HG02610 (cell line): ENCODE measurements around the gene ITK.

ENCODE experiments used
- ATAC-seq: cut with Tn5 transposase; IDR thresholded peaks from one replicate; pipeline ENCODE4 v1.9.1; 2021; ENCODE audit warnings: mild to moderate bottlenecking, moderate library complexity; ENCODE audit not compliant: unreplicated experiment

Gene ITK

DNA sequence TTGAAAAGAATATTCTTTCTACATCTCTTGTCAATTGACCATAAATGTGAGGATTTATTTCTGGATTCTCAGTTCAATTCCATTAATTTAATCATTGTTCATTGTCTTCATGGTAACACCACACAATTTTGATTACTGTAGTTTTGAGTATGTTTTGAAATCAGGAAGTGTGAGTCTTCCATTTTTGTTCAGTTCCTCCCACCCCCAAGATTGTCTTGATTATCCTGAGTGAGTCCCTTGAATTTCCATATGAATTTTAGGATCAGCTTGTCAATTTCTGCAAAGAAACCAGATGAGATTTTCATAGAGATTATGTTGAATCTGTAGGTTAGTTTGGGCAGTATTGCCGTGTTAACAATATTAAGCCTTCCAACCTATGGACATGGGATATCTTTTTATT is 94.8 kb downstream of the ITK start:
- no peak for ATAC-seq

DNA sequence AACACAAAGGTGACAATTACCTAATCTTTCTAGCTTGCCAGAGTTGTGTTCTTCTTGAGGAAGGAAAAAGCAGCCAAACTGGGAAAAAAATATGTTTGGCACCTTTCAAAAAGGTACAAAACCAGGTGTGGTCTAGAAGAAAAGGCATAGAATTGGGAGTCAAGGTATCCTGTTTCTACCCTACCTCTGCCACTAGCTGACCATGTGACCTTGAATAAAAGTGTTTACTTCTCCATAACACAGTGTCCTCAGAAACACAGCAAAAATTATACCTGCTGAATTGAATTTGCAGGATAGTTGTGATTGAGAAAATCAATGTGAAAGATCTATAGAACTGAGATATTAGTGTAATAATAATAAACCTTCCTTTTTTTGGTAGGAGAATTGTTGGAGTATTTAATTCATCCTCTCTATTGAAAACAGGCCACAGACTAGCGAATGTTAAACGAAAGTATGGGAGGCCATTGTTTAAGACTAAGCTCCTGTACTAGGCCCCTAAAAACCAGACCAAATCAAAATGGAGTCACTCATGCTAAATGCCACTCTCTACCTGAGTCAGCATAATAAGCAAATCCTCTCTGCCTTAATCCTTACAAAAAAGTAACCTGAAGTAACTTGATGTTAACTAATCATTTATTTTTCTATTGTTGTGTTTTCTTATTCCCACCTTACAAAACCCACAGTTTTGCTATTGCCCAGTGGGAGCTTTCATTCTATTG is 97.8 kb downstream of the ITK start:
- no peak for ATAC-seq

DNA sequence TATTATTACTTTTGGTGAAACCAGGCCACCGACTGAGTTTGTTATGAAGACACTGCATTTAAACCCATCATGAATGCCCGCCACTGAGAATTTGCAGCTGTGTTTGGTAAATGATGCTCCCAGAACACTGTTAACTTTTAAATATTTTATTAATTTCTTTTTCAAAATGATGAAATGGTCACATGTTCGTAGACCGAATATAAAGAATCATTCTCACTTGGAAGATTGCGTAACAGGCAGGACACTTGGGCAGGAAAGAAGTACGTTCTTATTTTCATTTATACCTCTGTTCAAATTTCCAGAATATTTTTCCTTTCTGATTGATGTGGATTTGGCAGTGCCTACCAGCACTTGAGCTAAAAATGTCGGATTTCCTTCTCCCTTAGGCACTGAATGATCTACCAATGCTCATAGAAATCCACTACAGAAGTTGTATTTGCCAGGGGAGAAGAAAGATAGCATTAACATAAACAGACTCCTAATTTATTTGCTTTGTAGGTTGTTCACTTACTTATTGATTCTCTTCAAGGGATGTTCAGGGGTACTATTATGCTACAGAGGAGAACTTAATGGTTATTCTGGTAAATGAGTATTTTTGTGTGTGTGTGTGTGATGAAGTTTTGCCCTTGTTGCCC is 99.1 kb downstream of the ITK start:
- ATAC-seq = no peak

DNA sequence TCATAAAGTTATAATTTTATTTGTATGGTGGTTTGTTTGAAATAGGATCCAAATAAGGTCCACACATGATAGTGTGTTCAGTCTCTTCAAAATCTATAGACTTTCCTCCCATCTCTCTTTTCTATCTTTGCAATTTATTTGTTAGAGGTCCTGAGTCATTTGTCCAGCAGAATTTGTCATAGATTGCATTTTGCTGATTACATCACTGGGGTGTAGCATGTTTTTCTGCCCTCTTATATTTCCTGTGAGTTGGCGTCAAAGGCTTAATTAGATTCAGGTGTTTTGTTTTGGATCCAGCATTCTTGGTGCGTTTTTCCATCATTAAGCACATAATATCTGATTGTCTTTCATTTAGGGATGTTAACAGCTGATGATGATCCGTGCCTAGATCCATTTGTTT is 100.3 kb downstream of the ITK start:
- ATAC-seq = no peak

DNA sequence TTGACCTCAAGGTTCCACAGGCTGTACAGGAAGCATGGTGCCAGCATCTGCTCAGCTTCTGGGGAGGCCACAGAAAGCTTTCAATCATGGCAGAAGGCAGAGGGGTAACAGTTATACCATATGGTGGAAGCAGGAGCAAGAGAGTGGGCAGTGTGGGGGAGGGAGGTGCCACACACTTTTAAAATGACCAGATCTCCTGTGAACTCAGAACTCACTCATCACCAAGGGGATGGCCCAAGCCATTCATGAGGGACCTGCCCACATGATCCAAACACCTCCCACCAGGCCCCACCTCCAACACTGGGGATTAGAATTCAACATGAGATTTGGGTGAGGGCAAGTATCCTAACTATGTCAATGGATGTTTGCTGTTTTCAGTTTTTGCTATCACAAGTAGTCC is 101.5 kb downstream of the ITK start:
- ATAC-seq = no peak

DNA sequence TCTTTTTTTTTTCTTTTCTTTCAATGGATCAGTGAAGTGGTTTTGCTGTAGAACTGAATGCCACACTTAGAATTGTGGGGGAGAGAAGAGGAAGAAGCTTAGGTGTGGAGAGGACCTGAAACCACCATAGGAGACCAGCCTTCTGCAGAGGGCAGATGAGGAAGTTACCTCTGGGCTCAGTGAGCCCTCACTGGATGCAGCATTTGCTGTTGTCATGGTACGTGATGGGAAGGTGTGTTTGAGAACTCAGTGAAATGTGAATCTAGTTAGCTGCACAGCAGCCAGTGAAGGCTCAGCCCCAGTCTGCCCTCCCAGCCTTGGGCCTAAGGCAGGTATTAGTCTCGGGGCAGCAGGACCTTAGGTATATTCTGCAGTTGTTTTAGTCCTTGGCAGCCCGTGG is 102.8 kb downstream of the ITK start:
- ATAC-seq = peak; percentile 98

DNA sequence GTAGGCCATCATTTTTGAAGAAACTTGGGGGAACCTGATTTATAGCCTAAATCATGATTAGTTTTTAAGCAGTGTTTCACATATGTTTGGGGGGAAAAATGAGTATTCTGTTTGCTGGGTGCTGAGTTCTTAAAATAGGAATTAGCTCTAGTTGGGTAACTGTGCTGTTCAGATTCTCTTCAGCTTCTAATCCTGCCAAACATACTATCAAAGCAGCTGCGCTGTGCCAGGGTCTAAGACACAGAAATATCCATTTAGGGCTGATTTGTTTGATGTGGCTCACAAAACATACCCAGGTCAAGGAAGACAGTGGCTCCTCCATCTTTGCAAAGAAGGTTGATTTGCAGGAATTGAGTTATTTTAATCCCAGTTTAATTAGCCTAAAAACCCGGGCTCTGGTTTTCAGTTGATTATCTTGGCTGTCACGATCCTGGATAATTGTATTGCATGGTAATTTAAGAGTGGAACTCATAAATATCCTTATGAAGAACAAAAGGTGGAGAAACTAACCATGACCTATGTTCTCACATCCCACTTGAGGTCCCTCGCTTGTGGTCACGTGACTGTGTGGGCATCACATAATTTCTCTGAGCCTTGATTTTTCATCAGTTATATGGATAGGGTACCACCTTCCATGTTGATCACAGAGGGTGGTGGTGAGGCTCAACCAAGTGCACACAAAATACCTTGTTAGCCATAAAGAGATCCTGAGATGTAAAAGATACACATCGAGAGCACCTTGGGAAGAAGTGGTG is 104.0 kb downstream of the ITK start:
- ATAC-seq = no peak

DNA sequence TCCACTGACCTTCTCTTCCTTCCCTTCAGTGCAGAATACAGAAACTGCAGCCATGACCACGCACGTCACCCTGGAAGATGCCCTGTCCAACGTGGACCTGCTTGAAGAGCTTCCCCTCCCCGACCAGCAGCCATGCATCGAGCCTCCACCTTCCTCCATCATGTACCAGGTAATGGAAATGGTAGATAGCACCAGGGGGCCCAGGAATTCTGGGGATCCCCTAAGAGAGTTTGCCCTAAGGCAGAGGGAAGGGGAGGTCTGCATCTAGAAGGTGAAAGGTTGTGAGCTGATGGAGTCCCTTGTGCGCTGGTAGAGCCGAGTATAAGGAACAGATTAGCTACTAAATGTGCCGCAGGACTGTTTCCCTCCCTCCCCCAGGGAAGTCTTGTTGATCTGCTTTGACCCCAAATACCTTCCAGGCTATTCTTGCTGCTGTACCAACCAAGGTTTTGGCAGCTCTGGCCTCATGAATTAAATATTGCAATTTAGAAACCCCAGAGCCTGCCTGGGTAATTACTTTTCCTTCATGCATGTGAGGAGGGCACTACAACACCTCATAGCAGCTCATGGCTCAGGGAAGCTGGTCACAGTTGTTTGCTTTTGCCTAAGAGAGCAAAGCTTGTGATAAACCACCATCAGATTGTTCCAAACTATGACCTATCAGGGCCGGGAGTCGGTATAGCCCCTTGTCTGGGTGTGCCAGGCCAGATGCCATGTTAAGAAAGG is 104.8 kb downstream of the ITK start:
- no peak for ATAC-seq

DNA sequence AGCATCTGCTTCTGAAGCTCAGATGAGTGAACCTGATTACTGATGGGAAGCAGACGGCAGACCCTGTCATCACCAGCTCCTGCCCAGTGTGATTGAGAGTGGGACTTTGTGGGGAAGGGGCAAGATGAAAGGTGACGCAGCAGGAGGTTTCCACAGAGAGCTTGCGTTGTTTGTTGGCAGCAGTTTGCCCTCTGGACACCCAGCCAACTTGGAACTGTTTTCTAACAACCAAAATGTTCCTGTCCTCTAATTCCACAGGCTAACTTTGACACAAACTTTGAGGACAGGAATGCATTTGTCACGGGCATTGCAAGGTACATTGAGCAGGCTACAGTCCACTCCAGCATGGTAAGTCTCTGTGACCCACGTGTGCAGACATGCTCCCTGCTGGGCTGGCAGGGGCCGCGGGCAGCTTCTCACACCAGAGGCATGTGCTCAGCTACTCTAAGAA is 106.1 kb downstream of the ITK start:
- ATAC-seq = no peak

DNA sequence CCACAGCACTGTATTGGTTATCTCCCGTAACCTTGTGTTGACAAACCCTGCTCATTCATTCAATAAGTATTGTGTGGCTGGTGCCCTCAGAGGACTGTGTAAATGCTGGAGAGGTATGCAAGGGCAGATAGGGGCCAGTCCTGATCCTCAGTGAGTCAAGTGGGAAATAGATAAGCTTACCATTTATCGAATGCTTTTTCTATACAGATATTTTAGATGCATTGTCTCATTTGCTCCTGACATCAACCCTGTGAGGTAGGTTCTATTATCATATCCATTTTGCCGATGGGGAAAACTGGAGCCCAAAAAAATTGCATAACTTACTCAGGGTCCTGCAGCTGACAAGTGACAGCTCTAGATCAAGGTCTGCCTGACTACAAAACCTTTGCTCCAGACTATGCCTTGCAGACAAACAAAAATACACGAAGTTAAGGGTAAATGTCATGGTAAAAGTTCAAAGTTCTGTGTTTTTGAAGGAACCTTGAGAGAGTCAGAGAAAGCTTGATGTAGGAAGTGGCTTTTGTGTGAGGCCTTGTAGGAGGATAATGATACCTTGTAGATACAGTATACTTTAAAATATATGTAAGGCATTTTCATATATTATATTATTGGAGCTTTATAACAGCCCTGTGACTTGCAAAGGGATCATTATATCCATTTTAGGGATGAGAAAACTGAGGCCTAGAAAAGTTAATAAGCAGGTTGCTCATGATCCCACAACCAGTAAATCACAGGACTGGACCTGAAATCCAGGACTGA is 107.9 kb downstream of the ITK start:
- ATAC-seq = no peak

DNA sequence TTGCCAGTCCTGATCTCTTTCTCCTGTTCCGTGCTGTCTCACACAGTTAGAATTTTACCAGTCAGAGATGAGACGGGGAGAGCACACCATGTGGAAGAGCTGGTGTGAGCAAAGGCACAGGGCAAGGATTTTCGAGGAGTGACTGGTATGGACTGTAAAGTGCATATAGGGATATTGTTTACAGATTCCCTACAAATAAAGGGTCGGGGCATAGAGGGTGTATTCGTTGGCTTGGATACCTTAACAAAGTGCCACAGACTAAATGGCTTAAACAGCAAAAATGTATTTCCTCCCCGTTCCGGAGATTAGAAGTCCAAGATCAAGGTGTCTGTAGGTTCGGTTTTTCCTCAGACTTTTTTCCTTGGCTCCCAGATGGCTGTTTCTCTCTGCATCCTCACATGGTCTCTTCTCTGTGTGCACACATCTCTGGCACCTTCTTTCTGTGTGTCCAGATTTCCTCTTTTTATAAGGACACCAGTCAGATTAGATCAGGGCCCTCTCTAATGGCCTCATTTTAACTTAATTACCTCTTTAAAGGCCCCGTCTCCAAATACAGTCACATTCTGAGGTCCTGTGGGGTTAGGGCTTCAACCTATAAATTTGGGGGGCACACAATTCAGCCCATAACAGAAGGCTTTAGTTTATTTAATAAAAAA is 108.7 kb downstream of the ITK start:
- no peak for ATAC-seq

DNA sequence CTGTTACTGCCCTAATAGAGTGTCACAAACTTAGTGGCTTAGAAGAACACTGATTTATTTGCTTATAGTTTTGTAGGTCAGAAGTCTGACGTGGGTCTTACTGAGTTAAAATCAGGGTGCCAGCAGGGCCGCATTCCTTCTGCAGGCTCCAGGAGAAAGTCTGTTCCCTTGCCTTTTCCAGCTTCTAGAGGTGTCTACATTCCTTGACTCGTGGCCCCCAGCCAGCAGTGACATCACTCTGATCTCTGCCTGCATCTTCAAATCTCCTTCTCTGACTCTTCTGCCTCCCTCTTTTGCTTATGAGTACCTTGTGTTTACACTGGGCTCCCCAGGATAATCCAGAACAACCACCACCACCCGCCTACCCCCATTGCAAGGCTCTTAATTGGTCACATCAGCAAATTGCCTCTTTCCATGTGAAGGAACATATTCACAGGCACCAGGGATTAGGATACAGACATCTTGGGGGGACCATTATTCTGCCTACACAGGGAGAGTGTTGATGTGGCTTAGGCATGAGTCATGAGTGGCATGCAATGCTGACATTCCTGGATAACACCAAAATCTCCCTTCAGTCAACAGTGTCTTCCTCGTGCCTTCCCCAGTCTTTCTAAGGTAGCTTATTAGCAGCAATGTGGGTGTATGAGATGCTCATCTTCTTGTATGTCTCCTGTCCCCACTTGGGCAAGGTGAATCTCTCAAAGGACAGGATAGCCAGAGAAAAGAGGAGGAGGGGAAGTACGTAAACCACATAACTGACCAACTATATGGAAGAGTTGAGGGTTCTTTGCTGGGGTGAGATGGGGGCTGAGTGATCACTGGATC is 109.7 kb downstream of the ITK start:
- no peak for ATAC-seq

DNA sequence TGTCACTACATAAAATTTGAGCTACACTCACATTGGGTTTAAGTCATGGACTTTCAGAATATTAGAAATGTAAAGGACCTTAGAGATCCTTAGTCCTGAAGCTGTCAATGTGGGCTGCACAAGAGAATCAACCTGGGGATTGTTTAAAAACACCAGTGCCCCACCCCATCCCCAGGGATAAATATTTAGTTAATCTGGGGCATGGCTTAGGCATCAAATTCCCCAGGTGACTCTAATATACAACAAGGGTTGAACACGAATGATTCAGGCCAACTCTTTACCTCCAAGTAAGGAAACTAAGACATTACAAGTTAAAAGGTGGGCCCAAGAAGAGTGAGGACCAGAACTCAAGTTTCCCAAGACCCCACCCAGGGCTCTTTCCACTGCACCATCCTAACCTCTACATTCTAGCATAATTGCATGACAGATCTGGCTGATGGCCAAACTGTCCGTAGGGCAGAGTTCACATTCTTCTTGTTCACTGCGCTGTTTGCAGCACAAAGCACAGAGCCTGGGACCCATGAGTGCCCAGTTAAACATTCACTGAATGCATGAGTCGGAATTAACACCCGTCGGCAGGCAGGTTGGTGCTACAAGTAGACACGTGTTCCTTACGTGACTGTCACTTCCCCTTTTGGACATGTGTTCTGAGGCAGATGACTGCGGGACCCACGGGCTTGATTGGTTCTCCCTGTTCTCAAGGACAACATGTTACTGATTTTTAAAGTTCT is 110.5 kb downstream of the ITK start:
- ATAC-seq = peak; percentile 88

DNA sequence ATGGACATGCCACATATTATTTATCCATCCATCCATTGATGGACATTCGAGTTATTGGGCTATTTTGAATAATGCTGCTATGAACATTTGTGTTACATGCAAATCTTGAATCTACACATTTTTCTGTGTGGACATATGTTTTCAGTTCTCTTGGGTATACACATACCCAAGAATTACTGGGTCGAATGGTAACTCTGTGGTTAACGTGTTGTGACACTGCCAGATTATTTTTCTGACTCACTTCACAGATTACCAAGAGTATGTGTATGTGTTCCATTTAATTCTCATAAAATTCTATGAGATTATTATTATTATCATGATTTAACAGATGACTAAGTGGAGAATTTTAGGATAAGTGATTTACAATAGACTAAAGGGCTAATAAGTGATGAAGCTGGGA is 112.0 kb downstream of the ITK start:
- ATAC-seq = no peak

DNA sequence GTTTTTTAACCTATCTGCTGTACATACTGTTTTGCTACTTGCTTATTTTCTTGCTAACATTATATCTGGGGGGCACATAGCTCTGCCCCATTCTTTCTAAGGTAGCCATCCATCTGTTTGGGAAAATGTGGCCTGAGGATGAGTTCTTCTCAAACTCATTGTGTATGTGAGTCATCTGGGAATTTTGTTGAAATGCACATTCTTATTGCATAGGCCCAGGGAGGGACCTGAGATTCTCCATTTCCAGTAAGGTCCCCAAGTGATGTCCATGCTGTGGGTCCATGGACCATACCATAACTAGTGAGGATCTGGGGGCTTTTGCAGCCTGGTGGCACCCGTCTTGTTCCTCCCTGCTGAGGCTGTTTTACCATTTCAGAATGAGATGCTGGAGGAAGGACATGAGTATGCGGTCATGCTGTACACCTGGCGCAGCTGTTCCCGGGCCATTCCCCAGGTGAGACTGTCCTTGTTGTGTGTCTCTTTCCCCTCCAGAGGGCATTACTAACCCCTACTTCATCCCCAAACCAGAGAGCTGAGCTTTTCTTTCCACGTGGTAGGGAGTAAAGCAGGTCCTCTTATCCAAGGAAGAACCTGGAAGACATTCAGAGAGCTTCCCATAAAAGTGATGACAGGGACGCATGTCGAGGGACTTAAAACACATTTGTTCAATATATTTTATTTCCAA is 113.9 kb downstream of the ITK start:
- no peak for ATAC-seq

DNA sequence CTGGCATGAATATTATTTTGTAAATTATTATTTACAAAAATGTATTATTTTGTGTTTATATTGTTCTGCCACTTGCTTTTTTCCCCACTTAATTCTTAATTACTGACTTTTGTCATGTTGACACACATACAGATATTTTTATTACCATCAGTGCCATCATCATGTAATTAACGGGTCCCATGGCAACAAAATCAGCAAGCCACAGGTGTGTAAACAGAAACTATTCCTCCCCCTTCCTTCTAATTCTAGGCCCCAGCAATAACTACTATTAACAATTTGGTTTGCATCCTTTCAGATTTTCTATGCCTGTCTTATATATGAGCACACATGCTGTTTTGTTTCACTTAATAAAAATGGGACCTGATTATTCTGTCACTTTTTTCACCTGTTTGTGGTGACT is 114.6 kb downstream of the ITK start:
- ATAC-seq = no peak

DNA sequence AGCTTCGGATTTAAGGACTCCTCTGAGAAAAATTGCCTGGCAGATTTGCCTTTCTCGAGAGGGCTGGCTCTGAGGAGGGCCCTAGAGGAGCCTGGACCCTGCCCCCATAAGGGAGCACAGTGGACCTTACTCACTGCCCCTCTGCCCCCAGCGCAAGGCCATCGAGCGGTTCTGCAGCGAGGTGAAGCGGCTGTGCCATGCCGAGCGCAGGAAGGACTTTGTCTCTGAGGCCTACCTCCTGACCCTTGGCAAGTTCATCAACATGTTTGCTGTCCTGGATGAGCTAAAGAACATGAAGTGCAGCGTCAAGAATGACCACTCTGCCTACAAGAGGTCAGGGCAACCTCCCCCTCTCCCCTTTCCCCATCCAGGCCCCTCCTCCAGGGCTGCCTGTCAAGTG is 119.9 kb downstream of the ITK start:
- no peak for ATAC-seq

DNA sequence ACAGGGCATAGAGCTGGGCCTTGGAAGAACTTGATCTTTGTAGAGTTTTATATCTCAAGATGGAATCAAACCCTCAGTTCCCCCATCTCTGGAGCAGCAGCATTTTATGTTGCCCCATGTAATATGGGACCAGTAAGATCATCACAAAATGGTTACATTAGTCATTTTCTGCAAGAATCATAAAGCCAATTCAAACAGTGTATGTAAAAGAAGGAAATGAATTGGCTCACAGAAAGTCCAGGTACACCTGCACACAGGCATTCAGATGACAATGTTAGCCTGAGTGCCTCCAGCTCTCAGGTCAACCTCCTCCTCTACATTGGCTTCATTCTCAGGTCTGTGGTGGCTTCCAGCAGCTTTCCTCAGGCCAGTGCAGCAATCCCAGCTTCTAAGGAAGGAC is 120.4 kb downstream of the ITK start:
- ATAC-seq = no peak
